GM18520 (cell line): Measurements from ENCODE around the gene SOCS6.
"Not testable (repeated sequence)": the region's sequence is repeated elsewhere in the genome, so short reads cannot be mapped to it uniquely, and the experiment has no call there.

Experiments used
- ATAC-seq: cut with Tn5 transposase; IDR thresholded peaks from one replicate; pipeline ENCODE4 v1.9.1; 2021; ENCODE audit not compliant: unreplicated experiment

SOCS6 gene, protein sequence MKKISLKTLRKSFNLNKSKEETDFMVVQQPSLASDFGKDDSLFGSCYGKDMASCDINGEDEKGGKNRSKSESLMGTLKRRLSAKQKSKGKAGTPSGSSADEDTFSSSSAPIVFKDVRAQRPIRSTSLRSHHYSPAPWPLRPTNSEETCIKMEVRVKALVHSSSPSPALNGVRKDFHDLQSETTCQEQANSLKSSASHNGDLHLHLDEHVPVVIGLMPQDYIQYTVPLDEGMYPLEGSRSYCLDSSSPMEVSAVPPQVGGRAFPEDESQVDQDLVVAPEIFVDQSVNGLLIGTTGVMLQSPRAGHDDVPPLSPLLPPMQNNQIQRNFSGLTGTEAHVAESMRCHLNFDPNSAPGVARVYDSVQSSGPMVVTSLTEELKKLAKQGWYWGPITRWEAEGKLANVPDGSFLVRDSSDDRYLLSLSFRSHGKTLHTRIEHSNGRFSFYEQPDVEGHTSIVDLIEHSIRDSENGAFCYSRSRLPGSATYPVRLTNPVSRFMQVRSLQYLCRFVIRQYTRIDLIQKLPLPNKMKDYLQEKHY

DNA sequence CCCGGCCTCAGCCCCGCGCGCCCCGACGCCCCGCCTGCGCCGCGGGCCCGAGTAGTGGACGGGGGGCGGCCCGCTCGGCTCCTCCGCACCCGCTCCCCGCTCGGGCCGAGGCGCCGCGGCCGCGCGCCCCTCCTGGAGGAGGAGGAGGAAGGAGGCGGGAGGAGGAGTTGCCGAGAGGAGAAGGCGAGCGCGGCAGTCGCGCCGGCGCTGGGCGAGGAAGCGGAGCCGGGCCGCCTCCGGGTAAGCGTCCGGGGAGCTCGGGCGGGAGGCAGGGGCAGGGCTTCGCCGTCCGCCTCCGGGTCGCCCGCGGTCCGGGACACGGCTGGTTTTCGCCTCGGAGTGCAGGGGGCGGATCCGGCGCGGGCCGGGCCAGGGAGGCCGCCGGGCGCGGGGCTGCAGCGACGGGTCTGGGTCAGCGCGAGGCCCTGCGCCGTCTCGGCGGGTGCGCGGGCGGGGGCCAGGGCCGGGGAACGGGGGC, at the start of gene SOCS6:
Gene SOCS6, plus strand, starts transcription at position 195 of the 478 bp plus-strand sequence. CDS start 35,624 bp downstream, outside the sequence.
- ATAC-seq = peak; percentile 42

DNA sequence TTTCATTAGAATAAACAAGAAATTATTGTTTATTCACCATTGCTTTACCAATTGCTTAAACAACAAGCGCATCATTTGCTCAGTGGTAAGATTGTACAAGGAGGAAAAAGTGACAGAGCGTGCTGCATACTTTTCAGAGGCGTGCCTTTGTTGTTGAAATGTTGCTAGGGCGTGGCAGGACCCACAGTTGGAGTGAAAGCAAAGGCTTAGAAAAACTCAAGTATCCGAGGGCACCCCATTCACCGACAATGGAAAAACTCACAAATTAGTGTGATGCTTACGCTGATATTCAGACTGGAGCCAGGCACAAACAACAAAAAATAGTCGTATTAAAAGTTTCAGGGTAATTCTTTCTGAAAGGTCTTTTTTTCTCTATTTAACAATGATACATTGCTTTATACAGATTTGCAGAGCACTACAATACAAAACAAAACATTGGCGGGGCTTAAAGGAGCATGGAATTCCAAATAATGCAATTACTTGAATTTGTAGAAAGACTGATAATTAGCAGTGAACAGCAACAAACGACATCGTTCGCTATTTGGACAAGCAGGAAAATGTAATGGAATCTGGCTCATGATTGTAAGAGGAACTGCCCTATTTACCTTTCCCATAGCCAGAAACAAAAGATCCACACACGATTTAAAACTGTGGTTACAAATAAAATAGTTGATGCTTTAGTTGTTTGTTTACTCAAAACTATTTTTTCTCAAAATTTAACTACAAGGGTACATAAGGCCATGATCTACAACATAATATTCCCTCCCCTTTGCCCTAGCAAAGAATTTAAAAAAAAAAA, 45.5 kb upstream of the SOCS6 start:
- ATAC-seq = no peak

DNA sequence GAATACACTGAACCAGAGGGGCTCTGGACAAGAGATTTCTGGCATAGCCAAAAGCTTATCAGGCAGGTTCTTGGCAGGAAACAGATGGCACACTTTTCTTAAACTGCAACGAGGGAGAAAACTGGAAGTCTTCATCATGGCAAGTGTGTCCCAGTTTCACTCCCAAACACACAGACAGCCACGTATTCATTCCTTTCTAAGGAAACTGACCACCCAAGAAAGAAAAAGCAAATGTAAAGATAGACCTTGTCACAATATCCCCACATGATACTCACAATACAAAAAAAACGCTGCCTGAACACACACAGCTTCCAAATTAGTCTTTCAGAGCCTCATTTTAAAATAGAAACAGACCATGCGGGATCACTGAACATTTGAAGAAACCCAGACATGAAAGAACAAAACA, 42.8 kb upstream of the SOCS6 start:
- ATAC-seq = no peak

DNA sequence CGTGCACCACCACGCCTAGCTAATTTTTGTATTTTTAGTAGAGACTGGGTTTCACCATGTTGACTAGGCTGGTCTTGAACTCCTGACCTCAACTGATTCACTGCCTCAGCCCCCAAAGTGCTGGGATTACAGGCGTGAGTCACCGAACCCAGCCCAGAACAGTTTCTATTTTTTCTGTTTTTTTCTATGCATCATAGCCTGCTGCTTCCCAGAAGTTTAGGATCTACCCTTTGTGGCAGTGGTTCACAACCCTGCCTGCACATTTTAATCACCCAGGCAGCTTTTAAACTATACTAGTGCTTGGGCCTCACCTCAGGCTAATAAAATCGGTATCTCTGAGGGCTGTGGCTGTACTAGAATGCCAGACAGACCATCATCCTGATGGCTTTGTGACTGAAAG, 39.7 kb upstream of the SOCS6 start:
- no peak for ATAC-seq

DNA sequence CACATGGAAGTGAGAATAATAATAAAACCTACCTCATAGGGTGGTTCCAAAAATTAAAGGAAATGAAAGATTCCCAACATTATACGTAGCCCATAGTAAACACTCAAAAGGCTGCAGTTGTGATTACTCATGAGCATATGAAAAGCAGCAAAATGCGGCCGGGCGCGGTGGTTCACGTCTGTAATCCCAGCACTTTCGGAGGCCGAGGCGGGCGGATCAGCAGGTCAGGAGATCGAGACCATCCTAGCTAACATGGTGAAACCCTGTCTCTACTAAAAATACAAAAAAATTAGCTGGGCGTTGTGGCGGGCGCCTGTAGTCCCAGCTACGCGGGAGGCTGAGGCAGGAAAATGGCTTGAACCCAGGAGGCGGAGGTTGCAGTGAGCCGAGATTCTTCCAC, 39.0 kb upstream of the SOCS6 start:
- ATAC-seq = not testable (repeated sequence)

DNA sequence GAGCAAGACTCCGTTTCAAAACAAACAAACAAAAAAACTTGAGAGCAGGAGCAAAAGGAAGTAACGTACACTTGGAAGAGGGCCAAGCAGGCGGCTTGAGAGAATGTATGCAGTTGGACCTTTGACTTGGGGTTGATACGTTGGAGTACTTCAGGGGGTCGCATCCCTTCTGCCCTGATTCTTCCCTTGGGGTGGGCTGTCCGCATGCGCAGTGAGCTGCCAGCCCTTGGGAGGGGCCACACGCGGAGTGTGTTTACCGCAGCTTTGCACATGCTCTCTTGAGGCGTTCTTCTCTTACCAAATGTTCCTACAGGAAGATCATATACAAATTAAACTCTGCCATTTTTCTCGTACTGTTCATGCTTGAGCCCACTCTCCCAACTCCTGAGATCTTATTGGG, 38.1 kb upstream of the SOCS6 start:
- no peak for ATAC-seq

DNA sequence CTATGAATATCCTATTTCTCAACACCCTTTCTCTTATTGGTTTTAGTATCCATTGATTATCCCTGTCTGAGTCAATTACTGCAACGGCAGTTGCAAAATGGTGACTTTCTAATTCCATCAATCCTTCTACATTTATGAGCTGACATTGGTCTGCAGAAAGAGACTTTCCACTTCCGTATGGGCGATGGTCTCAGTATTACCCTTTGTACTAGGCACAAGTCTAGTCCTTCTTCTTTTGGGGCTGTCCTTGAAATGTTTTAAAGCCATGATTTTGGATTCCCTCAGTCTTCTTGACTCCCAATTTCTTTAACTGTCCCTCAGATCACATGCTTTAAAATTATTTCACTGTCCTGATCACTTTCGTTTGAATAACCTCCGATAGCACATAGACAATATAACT, 32.7 kb upstream of the SOCS6 start:
- no peak for ATAC-seq

DNA sequence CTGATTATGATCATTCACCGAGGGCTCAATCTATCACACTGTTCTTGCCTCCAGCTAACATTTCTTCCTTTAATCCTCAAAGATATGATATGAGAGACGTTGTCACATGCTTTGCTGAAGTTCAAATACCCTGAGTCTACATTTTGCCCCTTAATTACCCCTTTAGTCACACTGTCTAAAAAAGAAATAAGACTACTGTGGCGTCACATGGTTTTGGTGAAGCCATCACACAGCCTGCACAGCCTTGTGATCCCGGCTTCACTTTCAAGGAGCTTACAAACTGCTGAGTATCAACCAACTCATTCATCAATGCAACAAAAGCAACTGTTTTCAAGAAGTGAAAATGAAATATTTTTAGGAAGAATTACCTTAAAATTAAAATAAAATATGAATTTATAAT, 31.9 kb upstream of the SOCS6 start:
- ATAC-seq = no peak

DNA sequence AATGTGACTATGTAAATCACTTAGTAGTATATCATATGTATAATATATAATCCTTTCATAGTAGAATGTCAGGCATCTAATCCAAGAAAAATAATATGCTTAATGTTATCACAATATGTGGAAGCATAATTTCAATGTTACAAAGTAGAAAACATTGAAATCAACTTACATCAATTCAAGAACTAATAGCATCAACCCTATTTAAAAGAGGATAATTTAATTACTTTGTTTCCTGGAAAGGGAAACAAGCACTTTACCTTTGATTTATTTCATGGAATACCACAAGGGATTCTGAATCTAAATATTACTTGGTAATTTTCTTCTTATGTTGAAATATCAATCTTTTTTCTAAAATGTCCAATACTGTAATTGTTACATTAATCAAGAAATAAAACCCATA, 30.6 kb upstream of the SOCS6 start:
- ATAC-seq = no peak

DNA sequence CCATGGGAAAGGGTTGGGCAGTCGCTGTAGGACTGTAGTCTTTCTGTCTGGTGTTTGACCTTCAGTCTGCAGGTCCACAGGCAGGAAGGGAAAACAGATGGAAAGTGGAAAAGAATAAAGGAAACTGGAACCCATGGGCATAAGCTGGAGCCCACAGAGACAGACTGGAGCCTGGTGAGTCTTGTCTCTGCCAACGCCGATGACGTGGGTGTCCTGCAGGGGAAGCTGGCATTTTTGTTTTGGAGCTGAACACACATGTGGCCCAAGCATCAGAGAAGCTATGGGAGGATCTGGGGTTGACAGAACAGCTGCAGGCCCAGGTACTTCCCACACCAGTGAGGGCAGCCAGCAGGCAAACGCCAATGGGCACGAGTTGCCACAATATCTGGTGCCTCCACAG, 28.2 kb upstream of the SOCS6 start:
- ATAC-seq = no peak

DNA sequence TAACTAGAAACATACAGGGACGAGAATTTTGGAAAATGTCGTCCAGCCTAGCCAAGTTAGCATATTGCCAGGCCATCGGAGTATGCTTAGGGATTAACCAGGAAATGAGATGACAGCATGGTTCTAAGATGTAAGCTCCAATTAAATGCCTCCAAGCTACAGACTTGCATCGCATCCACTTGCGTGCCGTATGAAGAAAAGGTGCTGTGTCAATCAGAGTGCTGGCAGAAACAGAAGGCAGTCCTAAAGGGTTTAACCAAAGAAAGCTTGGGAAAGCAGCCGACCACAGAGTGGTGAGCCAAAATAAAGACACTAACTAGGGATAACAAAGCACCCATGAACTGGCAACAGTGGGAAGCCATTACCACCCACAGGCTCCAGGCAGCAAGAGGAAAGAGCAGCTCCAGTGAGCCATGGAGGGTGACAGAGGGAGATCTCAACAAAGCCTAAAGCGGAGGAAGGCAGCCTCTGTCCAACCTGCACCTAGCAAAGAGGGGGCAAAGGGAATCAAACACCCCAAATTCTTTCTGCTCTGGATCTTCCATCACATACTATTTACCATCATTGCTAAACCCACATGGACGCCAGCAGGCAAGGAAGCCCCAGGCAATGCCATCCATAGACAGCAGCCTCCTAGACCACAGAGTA, 27.6 kb upstream of the SOCS6 start:
- ATAC-seq = no peak

DNA sequence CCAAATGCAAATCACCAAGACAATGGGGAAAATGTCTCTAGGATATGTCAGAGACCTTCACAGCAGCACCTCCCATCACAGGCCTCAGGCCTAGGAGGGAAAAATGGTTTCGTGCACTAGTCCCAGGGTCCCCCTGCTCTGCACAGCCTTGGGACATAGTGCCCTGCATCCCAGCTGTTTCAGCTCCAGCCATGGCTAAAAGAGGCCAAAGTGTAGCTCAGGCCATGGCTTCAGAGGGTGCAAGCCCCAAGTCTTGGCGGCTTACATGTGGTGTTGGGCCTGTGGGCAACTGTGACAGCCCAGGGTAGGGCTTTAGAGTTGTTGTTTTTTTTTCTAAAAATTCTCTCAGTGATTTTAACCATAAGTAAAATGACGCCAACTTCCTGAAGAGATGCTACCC, 25.5 kb upstream of the SOCS6 start:
- no peak for ATAC-seq

DNA sequence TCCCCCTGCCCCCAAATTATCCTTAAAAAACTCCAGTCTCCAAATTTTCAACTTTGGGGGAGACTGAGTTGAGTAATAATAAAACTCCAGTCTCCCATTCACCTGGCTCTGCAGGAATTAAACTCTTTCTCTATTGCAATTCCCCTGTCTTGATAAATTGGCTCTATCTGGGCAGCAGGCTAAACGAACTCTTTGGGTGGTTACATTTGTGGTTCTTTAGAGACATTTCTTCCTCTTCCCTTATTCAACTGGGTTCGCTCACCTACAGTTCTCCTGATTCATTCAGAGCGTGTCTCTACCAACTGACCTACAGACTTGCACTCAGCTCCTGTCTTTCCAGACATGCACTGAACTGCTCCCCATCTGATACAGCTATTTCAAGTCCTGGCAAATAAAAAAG, 17.1 kb upstream of the SOCS6 start:
- ATAC-seq = no peak

DNA sequence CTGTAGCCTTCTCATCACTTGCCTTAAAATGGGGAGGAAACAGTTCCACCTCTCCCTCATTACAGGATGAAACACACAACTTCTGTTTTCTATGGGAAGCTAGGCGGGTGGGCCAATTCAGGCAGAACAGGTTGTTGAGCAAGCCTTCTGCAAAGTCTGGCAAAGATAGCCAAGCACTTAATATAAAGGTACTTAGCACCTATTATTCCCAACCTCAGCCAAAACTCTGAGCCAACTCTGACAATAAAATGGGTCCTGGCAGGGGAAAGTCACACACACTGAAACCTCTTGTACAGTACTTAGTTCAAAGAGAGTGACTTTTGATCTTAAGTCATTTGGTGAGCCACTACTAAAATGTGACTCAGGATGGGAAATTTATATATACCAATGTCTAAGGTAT, 15.8 kb upstream of the SOCS6 start:
- ATAC-seq = no peak

DNA sequence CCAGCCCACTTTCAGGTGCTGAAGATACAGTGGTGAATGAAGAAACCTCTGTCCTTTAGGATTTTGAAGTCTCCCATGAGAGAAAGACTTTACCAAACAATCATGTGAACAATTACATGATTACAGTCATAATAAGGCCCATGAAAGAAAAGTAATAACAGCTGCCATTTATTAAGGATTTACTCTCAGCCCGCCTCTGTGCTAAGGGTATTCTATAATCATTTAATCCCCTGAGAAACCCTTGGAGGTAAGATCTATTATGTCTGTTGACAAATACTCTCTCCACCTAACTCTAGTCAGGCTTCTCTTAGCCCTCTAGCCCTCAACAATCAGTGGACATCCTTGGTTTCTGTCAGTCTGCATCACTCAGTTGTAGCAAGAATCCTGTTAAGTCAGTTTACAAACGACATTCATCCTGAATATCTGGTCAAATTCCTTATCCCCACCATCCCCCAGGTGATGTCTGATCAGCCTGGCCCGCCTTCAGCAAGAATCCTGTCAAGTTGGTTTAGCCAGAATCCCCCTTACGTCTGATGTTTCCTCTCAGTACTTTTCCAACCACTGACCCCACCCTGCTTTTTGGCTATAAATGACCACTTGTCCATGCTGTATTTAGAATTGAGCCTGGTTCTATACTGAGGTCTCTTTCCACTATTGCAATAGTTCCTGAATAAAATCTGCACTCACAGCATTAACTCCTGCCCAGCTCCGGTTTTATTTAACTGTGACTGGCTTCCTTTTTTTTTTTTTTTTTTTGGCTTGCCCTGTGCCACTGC, 12.2 kb upstream of the SOCS6 start:
- no peak for ATAC-seq

DNA sequence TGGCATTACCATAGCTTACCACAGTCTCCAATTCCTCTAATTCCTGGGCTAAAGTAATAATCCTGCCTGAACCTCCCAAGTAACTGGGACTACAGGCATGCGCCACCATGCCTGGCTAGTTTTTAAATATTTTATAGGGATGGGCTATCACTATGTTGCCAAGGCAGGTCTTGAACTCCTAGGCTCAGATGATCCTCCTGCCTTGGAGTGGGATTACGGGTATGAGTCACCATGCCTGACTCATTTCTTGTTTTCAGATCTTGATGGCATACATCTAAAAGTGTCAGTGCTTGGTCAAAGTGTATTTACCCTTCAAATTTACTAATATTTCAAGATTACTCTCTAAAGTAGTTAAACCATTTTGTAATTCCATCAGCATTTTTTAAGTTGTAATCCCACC, 9.4 kb upstream of the SOCS6 start:
- no peak for ATAC-seq

DNA sequence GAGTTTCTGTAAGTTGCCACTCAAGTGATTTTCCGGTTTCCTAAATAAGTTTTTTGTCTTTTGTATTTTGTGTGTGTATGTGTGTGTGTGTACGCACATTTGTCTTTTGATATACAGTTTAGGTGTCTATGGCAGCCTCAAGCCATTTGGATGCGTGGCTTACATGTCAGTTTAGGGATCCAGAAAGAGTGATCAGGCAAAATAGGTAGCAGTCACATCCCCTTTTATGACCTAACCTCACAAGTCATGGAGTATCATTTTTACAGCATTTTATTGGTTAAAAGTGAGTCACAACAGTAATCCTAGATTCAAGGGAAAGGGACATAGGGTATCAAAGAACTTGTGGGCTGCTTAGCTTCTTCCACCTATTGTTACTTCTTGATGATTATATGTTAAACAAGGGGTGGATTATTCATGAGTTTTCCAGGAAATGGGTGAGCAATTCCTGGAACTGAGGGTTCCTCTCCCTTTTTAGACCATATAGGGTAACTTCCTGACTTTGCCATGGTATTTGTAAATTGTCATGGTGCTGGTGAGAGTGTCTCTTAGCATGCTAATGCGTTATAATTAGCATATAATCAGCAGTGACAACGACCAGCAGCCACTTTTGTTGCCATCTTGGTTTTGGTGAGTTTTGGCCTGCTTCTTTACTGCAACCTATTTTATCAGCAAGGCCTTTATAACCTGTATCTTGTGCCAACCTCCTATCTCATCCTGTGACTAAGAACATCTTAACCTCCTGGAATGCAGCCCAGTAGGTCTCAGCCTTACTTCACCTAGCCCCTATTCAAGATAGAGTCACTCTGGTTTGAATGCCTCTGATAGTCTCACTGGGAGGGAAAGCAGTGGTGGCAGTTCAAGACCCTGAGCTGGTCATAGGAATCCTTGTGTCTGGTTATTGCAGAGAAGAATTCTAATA, 8.6 kb upstream of the SOCS6 start:
- no peak for ATAC-seq

DNA sequence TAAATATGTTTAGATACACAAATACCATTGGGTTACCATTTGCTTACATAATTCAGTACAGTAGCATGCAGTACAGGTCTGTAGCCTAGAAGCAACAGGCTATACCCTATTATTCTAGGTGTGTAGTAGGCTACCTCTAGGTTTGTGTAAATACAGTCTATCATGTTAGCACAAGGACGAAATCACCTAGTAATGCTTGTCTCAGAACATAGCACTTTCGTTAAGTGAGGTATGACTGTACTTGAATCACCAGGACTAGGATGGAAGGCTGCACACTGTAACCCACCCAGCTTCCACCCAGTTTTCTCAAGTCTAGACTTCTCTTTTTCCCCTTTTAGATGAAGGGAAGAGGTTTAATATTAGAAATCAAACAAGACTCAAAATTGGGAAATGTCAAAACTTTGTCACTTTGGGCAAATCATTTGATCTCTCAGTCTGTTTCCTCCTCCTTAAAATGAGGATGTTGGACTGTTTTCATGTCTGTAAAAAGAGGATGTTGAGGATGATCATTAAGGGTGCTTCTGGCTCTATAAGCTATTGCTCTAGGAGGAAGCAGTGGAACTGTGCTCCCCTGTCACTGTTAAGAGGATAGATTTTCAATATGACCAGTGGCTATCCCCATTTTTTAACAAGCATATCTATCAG, 3.7 kb upstream of the SOCS6 start:
- ATAC-seq = no peak

DNA sequence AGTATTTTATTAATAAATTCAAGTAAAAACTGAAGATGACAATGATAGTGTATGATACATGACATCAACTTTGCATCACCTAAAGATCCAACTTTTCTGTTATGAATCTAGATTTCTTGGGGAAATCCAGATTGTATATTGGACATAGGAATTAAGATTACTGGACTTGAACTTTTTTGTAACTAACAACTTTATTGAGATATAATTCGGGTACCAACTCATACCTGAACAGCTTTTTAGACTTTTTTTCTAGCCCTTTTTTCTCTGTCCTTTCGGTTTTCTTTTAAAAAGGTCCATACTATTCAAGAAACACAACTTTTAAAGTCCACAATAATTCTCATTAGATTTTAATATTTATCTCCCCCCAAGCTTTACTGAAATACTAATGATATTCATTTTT, 1.1 kb upstream of the SOCS6 start:
- no peak for ATAC-seq
